ENCODE results near the gene TFPI.

DNA sequence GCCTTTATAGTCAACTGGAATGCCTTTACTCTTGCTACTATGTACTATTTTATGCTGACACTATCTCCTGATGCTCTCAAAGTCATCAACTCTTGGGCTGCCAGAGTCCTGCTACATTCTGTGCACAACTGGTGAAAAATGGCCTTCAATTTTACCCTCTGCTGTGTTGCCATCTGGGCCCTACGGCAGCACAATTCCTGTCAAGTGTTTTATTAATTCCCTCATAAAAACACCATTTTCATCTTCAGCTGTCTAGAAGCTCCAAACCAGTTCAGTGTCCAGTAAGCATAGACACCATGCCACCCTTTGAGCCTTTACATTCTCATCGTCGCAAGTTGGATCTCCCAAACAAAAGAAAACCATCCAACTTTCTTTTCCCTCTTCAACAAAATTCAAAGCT, 132.7 kb downstream of the TFPI start:
- TF ChIP-seq, protein P1, sequence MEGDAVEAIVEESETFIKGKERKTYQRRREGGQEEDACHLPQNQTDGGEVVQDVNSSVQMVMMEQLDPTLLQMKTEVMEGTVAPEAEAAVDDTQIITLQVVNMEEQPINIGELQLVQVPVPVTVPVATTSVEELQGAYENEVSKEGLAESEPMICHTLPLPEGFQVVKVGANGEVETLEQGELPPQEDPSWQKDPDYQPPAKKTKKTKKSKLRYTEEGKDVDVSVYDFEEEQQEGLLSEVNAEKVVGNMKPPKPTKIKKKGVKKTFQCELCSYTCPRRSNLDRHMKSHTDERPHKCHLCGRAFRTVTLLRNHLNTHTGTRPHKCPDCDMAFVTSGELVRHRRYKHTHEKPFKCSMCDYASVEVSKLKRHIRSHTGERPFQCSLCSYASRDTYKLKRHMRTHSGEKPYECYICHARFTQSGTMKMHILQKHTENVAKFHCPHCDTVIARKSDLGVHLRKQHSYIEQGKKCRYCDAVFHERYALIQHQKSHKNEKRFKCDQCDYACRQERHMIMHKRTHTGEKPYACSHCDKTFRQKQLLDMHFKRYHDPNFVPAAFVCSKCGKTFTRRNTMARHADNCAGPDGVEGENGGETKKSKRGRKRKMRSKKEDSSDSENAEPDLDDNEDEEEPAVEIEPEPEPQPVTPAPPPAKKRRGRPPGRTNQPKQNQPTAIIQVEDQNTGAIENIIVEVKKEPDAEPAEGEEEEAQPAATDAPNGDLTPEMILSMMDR (conservative IDR thresholded peaks at IDR 0.05 in 1 of 2, IDR thresholded peaks at IDR 0.05 in 1 of 2; ENCODE audit: extremely low read depth in 1 of 2, insufficient read depth in 1 of 2, low read depth in 1 of 2, low read length in 2 of 2) = no peak
- no peak for TF ChIP-seq EZH2 (IDR thresholded peaks at IDR 0.05; ENCODE audit: borderline replicate concordance, low read length)

Measured in mammary epithelial cell (primary cell).